LNCaP clone FGC (cell line): ENCODE data around the gene RNF135.
"Not testable (repeated sequence)": the region's sequence is repeated elsewhere in the genome, so short reads cannot be mapped to it uniquely, and the experiment has no call there.

ENCODE experiments used
- DNase-seq: peaks from one replicate; pipeline ENCODE4 v3.0.0-alpha.2; 2011; ENCODE audit warnings: low read depth
- H3K4me3 ChIP-seq: 2 replicates; pipeline ENCODE4 v1.5.1; 2011; ENCODE audit warnings: mild to moderate bottlenecking, low read depth, low read length, control low read depth
- CTCF ChIP-seq: IDR thresholded peaks from 2 replicates; pipeline ENCODE4 v1.5.1; 2012; ENCODE audit warnings: mild to moderate bottlenecking; ENCODE audit not compliant: control insufficient read depth, insufficient read depth; ENCODE audit errors: extremely low read depth

The RNF135 gene

DNA sequence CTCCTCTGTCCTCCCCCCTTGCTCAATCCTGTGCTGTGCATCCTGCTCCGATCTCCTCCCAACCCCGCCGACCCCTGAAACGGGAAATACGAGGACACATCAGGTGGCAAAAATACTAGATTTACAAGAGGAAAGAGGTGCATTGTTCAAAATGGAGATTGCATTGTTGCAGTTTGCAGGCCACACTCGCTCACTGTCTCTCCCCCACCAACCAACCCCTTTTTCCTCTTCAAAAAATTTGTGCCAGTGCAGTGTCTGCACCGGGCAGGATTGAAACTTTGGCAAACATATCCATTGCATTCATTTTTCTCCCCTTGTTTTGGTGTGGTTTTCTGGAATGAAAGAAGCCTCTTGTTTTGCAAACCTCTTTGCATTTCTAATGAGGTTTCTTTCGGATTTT lies 61.0 kb downstream of the RNF135 start:
- no peak for TF ChIP-seq CTCF
- DNase-seq: no peak
- peak overlapping the region; percentile 29; the same call in 1 of the 2 replicates for H3K4me3 ChIP-seq

DNA sequence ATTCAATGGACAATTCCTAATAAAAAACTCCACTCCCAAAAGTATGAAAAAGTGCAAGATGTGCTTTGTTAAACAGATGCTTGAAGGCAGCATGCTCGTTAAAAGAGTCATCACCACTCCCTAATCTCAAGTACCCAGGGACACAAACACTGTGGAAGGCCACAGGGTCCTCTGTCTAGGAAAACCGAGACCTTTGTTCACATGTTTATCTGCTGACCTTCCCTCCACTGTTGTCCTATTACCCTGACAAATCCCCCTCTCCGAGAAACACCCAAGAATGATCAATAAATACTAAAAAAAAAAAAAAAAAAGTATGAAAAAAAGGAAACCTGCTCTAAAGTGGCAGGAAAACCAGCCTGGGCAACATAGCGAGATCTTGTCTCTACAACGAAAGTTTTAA lies 64.8 kb downstream of the RNF135 start:
- H3K4me3 ChIP-seq, DNase-seq: not testable (repeated sequence)

DNA sequence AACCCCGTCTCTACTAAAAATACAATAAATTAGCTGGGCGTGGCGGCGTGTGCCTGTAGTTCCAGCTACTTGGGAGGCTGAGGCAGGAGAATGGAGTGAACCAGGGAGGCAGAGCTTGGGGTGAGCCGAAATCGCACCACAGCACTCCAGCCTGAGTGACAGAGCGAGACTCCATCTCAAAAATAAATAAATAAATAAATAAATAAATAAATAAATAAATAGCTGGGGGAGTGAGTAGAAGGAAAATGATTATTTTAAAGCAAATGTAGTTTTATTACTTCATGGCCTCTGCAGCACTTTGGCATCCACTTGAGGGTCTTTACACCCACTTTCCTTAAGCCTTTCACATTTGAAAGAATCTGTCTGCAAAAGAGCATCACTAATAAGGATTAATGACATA lies 70.0 kb downstream of the RNF135 start:
- not testable (repeated sequence) for DNase-seq, H3K4me3 ChIP-seq

DNA sequence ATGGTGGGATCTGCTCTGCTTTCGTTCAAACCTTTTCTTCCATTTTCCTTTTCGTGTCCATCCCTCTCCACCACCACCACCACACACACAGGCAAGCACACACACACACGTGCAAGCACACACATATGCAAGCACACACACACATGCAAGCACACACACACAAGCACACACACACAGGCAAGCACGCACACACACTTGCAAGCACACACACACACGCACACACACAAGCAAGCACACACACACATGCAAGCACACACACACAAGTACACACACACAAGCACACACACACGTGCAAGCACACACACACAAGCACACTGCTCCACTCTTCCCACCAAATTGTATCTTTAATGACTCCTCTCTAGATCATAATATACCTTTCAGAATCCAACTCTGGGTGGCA lies 71.5 kb downstream of the RNF135 start:
- not testable (repeated sequence) for H3K4me3 ChIP-seq, DNase-seq

DNA sequence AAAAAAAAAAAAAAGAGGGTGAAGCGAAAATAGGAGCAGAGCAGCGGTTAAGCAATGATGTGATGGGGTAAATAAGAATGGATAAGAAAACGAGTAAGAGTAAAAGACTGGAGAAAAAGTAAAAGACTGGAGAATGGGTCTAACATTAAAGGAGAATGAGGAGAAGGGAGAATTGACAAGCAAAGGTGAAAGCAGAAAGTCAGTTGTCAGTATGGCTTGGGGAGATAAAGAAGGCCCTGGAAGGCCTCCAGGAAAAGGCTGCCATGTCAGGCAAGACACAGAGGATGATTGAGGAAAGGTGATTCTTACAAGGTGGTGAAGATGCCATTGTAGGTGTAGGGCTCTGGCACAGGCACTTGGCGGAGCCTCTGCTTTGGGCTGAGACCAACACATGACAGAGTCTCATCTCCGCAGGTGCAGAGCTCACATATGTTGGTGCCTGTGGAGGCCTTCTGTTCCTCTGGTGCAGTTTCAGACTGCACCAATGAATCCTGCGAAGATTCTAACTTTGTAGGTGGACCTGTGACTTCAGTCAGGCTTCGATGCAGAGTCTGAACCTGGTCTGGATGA lies 76.1 kb downstream of the RNF135 start:
- not testable (repeated sequence) for DNase-seq, H3K4me3 ChIP-seq

DNA sequence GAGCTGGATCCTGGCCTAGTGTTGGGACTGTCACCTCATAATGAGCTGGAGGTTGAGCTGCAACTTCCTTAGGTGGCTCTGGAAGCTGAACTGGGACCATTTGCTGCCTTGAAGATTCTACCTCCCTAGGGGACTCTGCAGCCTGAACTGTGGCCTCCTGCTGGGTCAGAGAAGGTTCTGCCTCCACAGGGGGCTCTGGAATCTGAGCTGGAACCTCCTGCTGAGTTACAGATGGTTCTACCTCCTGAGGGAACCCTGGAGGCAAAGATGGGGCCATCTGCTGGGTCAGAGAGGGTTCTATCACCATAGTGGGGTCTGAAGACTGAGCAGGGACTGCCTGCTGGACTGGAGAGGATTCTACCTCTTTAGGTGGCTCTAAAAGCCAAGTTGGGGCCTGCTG lies 77.3 kb downstream of the RNF135 start:
- no peak for DNase-seq
- TF ChIP-seq CTCF: no peak
- no peak overlapping the region for H3K4me3 ChIP-seq

DNA sequence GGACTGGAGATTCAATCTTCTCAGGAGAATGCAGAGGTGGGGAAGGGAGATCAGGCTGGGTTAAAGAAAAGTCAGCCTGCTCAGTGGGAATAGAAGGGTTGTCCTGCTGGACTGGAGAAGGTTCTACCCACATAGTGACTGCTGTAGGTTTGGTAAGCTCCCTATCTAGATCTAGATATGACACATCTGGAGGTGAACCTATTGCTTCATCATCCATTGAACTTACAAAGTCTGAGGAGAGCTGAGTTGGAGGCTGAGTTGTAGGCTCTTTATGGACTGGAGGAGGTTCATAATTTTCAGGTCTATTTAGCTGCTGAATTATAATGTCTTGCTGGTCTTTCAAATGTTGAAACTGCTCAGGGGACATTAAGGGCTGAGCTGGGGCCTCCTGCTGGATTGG lies 77.9 kb downstream of the RNF135 start:
- H3K4me3 ChIP-seq: no peak overlapping the region

More for the DNA sequence above, 77.9 kb downstream of the RNF135 start:
- no peak for TF ChIP-seq CTCF
- DNase-seq: no peak
